Astrocyte (in vitro differentiated cells and primary cell): Measurements from ENCODE around the gene SEC11A. TPM values are rescaled to one million over a fixed set of nuclear protein-coding genes. Genes with fewer than 3 reads are reported as not detected.
A peak's percentile ranks its signal among the peaks of the same experiment; 100 is the strongest.

Experiments
- DNase-seq: peaks from one replicate; pipeline ENCODE4 v3.0.0-alpha.2; 2010; ENCODE audit warnings: low read depth
- FAIRE-seq: peaks from 2 replicates; lab custom pipeline; 2011; peaks lifted over from hg19 to GRCh38; lab: Jason Lieb, UNC
- H2AFZ ChIP-seq: 2 replicates; pipeline ENCODE4 v1.6.0; 2012; ENCODE audit warnings: low read depth, low read length, inconsistent platforms
- H3K27ac ChIP-seq: 2 replicates; pipeline ENCODE4 v1.5.1; 2011; ENCODE audit warnings: low read depth, low read length, inconsistent platforms
- H3K27me3 ChIP-seq: 2 replicates; pipeline ENCODE4 v1.6.0; 2011; ENCODE audit warnings: low read length, inconsistent platforms; ENCODE audit not compliant: insufficient read depth
- H3K36me3 ChIP-seq: 2 replicates; pipeline ENCODE4 v1.5.1; 2011; ENCODE audit warnings: low read length, inconsistent platforms; ENCODE audit not compliant: insufficient read depth
- H3K4me1 ChIP-seq: 2 replicates; pipeline ENCODE4 v1.5.1; 2011; ENCODE audit warnings: low read length, inconsistent platforms; ENCODE audit not compliant: insufficient read depth
- H3K4me2 ChIP-seq: 2 replicates; pipeline ENCODE4 v1.6.0; 2012; ENCODE audit warnings: low read length, inconsistent platforms
- H3K4me3 ChIP-seq: 2 replicates; pipeline ENCODE4 v1.5.1; 2011; ENCODE audit warnings: low read depth, mild to moderate bottlenecking, low read length, inconsistent platforms; ENCODE audit not compliant: insufficient read depth
- H3K79me2 ChIP-seq: 2 replicates; pipeline ENCODE4 v1.6.0; 2012; ENCODE audit warnings: mild to moderate bottlenecking, low read length, inconsistent platforms; ENCODE audit not compliant: insufficient read depth
- H3K9ac ChIP-seq: 2 replicates; pipeline ENCODE4 v1.6.0; 2012; ENCODE audit warnings: mild to moderate bottlenecking, low read length, inconsistent platforms
- H3K9me3 ChIP-seq: 2 replicates; pipeline ENCODE4 v1.5.1; 2012; ENCODE audit warnings: low read depth, mild to moderate bottlenecking, low read length, inconsistent platforms; ENCODE audit not compliant: insufficient read depth
- H4K20me1 ChIP-seq: 2 replicates; pipeline ENCODE4 v1.6.0; 2012; ENCODE audit warnings: low read length, inconsistent platforms; ENCODE audit not compliant: insufficient read depth
- H3K27ac Mint-ChIP-seq: one replicate; pipeline ENCODE4 v1.8.0; 2021; ENCODE audit warnings: mild to moderate bottlenecking, mixed read lengths; ENCODE audit not compliant: unreplicated experiment
- H3K27me3 Mint-ChIP-seq: one replicate; pipeline ENCODE4 v1.8.0; 2021; ENCODE audit warnings: low read depth, mixed read lengths; ENCODE audit not compliant: unreplicated experiment
- H3K36me3 Mint-ChIP-seq: one replicate; pipeline ENCODE4 v1.8.0; 2021; ENCODE audit warnings: low read depth, mixed read lengths; ENCODE audit not compliant: unreplicated experiment
- H3K4me1 Mint-ChIP-seq: one replicate; pipeline ENCODE4 v1.8.0; 2021; ENCODE audit warnings: low read depth, mixed read lengths; ENCODE audit not compliant: unreplicated experiment
- H3K4me3 Mint-ChIP-seq: one replicate; pipeline ENCODE4 v1.8.0; 2021; ENCODE audit warnings: mild to moderate bottlenecking, moderate library complexity, mixed read lengths; ENCODE audit not compliant: unreplicated experiment
- H3K9me3 Mint-ChIP-seq: one replicate; pipeline ENCODE4 v1.8.0; 2021; ENCODE audit warnings: mild to moderate bottlenecking, mixed read lengths; ENCODE audit not compliant: unreplicated experiment
- EZH2 ChIP-seq: IDR thresholded peaks from 2 replicates; pipeline ENCODE4 v1.6.1; 2012; ENCODE audit warnings: mild to moderate bottlenecking, low read length, inconsistent platforms; ENCODE audit not compliant: insufficient read depth
- total RNA-seq: library from RNA; stranded (reverse); gene quantifications from 2 replicates; pipeline ENCODE4 v1.2.1, GENCODE V29; 2021
- TF ChIP-seq, protein P1 (sequence below): IDR thresholded peaks from 2 replicates; pipeline ENCODE4 v1.5.1; 2011; ENCODE audit warnings: low read depth, mild to moderate bottlenecking, inconsistent platforms, low read length, moderate library complexity; ENCODE audit not compliant: insufficient read depth

SEC11A gene
- total RNA-seq, 1 donor from 2014 or later: 198 TPM

DNA sequence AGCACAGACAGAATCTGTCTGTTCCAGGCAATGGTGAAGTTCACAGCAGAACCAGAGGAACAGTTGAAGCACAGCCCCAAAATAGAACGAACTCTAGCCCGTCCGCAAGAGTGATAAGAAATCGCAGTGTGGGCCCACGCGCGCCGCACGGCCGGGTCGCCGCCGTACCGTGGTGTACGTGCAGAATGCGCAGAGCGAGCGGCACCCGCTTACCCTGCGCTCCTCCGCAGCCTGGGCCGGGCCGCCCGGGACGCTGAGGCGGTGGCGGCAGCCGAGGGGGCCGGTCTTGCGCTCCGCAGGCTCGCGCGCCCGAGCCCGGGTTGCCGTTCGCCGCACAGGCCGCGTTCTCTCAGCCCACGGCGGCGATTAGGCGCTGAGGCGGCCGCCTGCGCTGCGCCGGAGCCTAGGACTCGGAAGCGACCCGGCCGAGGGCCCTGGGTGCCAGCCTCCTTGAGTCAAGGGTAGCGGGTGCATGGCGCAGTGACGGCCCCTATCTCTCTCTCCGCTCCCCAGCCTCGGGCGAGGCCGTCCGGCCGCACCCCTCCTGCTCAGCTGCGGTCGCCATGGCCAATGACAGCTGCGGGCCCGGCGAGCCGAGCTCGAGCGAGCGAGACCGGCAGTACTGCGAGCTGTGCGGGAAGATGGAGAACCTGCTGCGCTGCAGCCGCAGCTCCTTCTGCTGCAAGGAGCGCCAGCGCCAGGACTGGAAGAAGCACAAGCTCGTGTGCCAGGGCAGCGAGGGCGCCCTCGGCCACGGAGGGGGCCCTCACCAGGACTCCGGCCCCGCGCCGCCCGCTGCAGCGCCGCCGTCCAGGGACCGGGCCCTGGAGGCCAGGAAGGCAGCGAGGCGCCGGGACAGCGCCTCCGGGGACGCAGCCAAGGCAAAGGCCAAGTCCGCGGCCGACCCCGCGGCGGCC, 82.4 kb downstream of the SEC11A start:
- Histone ChIP-seq H2AFZ (peak overlapping the region; percentile 64), H3K27me3 (no peaks in the 10 kb centered on the region), H3K4me3 (peak overlapping the region; percentile 54), H4K20me1 (peaks cover 19% of the 10 kb centered on the region), H3K9me3 (no peaks in the 10 kb centered on the region), H3K4me2 (peak overlapping the region; percentile 88), H3K9ac (peak overlapping the region; percentile 76), H3K4me1 (peaks cover 24% of the 10 kb centered on the region), H3K27ac (peak overlapping the region; percentile 59), H3K36me3 (peaks cover 10% of the 10 kb centered on the region), H3K79me2 (peaks cover 25% of the 10 kb centered on the region)
- FAIRE-seq: no peak
- peak overlapping the region; percentile 96 for H3K4me3 Mint-ChIP-seq
- H3K9me3 Mint-ChIP-seq: no peaks in the 10 kb centered on the region
- peaks cover 10% of the 10 kb centered on the region for H3K36me3 Mint-ChIP-seq
- DNase-seq: peak; percentile 69
- no peak for TF ChIP-seq EZH2
- TF ChIP-seq, protein P1, sequence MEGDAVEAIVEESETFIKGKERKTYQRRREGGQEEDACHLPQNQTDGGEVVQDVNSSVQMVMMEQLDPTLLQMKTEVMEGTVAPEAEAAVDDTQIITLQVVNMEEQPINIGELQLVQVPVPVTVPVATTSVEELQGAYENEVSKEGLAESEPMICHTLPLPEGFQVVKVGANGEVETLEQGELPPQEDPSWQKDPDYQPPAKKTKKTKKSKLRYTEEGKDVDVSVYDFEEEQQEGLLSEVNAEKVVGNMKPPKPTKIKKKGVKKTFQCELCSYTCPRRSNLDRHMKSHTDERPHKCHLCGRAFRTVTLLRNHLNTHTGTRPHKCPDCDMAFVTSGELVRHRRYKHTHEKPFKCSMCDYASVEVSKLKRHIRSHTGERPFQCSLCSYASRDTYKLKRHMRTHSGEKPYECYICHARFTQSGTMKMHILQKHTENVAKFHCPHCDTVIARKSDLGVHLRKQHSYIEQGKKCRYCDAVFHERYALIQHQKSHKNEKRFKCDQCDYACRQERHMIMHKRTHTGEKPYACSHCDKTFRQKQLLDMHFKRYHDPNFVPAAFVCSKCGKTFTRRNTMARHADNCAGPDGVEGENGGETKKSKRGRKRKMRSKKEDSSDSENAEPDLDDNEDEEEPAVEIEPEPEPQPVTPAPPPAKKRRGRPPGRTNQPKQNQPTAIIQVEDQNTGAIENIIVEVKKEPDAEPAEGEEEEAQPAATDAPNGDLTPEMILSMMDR: no peak
- no peaks in the 10 kb centered on the region for H3K27me3 Mint-ChIP-seq
- H3K27ac Mint-ChIP-seq: peak overlapping the region; percentile 90
- peaks cover 21% of the 10 kb centered on the region for H3K4me1 Mint-ChIP-seq

DNA sequence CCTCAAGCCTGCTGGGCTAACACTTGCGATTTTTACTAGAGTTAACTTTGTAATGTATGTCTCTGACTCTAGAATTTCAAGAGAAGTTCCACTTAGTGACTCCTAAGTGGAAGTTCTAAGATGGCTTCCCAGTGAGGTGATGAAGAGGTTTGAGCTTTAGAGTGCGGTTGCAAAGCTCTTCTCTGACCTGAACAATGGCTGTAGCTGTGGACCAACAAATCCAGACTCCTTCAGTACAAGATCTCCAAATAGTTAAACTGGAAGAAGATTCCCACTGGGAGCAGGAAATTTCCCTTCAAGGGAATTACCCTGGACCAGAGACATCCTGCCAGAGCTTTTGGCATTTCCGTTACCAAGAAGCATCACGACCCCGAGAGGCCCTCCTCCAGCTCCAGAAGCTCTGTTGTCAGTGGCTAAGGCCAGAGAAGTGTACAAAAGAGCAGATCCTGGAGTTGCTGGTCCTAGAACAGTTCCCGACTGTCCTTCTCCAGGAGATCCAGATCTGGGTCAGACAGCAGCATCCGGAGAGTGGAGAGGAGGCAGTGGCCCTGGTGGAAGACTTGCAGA, 84.2 kb downstream of the SEC11A start:
- no peak for DNase-seq
- H3K27ac Mint-ChIP-seq: peak overlapping the region; percentile 96
- Histone ChIP-seq H3K9ac (peak overlapping the region; percentile 78), H3K4me3 (peak overlapping the region; percentile 69), H3K4me1 (peaks cover 24% of the 10 kb centered on the region), H3K27me3 (no peaks in the 10 kb centered on the region), H3K9me3 (no peaks in the 10 kb centered on the region), H3K79me2 (peaks cover 25% of the 10 kb centered on the region), H4K20me1 (peaks cover 19% of the 10 kb centered on the region), H3K27ac (peak overlapping the region; percentile 37), H3K36me3 (peaks cover 6% of the 10 kb centered on the region), H3K4me2 (peak overlapping the region; percentile 88), H2AFZ (peak overlapping the region; percentile 81)
- no peaks in the 10 kb centered on the region for H3K27me3 Mint-ChIP-seq
- TF ChIP-seq, protein P1: no peak
- TF ChIP-seq EZH2: no peak
- H3K4me3 Mint-ChIP-seq: peak overlapping the region; percentile 96
- no peaks in the 10 kb centered on the region for H3K9me3 Mint-ChIP-seq
- peaks cover 18% of the 10 kb centered on the region for H3K4me1 Mint-ChIP-seq
- H3K36me3 Mint-ChIP-seq: peaks cover 5% of the 10 kb centered on the region
- no peak for FAIRE-seq
